HEK293 (cell line): ENCODE data around the gene PRPF19.

Experiments
- CTCF ChIA-PET: fragments of 350-600 bp; formaldehyde crosslinking; extraction: SDS; loops from one replicate; lab custom pipeline; 2021; ENCODE audit warnings: antibody characterized with exemption; lab: Yijun Ruan, JAX
- POLR2A ChIA-PET: fragments of 300-600 bp; formaldehyde crosslinking; extraction: SDS; loops from one replicate; lab custom pipeline; 2020; ENCODE audit warnings: antibody characterized with exemption, inconsistent platforms; lab: Yijun Ruan, JAX
- H3K27ac ChIP-seq: fragments of 200-500 bp; sonication (Bioruptor generic); 2 replicates; pipeline ENCODE4 v1.5.1; 2014; ENCODE audit warnings: low read depth, low read length, control low read depth, inconsistent platforms; ENCODE audit errors: extremely low read depth
- H3K36me3 ChIP-seq, 2 experiments: fragments of 200-500 bp in 1 of 2; sonication (Bioruptor generic) in 1 of 2; 1 replicate in 1 of 2; 2 replicates in 1 of 2; pipeline ENCODE4 v1.5.1; 2014 to 2017; ENCODE audit warnings: inconsistent platforms in 2 of 2, low read length in 2 of 2; ENCODE audit not compliant: control insufficient read depth in 2 of 2, insufficient read depth in 1 of 2
- H3K4me1 ChIP-seq: fragments of 200-500 bp; sonication (Bioruptor generic); 2 replicates; pipeline ENCODE4 v1.5.1; 2014; ENCODE audit warnings: mild to moderate bottlenecking, low read length, inconsistent platforms; ENCODE audit not compliant: control insufficient read depth, insufficient read depth
- H3K4me3 ChIP-seq: 2 replicates; pipeline ENCODE4 v1.5.1; 2011; ENCODE audit warnings: low read depth, mild to moderate bottlenecking, control low read depth, low read length, moderate library complexity
- H3K9me3 ChIP-seq: fragments of 200-500 bp; sonication (Bioruptor generic); 2 replicates; pipeline ENCODE4 v1.5.1; 2014; ENCODE audit warnings: low read depth, low read length, inconsistent platforms; ENCODE audit not compliant: control insufficient read depth, insufficient read depth
- EGR2 ChIP-seq: fragments of 450-650 bp; formaldehyde crosslinking; IDR thresholded peaks from 2 replicates; pipeline ENCODE4 v1.5.1; 2016; ENCODE audit warnings: low read depth, missing biosample characterization, missing genetic modification characterization
- FEZF1 ChIP-seq: fragments of 450-650 bp; formaldehyde crosslinking; IDR thresholded peaks from 2 replicates; pipeline ENCODE4 v1.5.1; 2016; ENCODE audit warnings: missing biosample characterization, missing genetic modification characterization
- KLF10 ChIP-seq: fragments of 450-650 bp; IDR thresholded peaks from 2 replicates; pipeline ENCODE4 v1.5.1; 2018; ENCODE audit warnings: missing biosample characterization, mild to moderate bottlenecking, missing genetic modification characterization
- KLF7 ChIP-seq: fragments of 450-650 bp; formaldehyde crosslinking; IDR thresholded peaks from 2 replicates; pipeline ENCODE4 v1.5.1; 2016; ENCODE audit warnings: missing biosample characterization, missing genetic modification characterization, borderline replicate concordance
- RBAK ChIP-seq: fragments of 450-650 bp; formaldehyde crosslinking; IDR thresholded peaks from 2 replicates; pipeline ENCODE4 v1.5.1; 2016; ENCODE audit warnings: missing biosample characterization, missing genetic modification characterization
- SP7 ChIP-seq: fragments of 450-650 bp; formaldehyde crosslinking; IDR thresholded peaks from 2 replicates; pipeline ENCODE4 v1.5.1; 2016; ENCODE audit warnings: missing biosample characterization, missing genetic modification characterization
- ZBTB20 ChIP-seq: fragments of 450-650 bp; formaldehyde crosslinking; IDR thresholded peaks from 2 replicates; pipeline ENCODE4 v1.5.1; 2016; ENCODE audit warnings: missing biosample characterization, missing genetic modification characterization
- ZBTB8A ChIP-seq: fragments of 450-650 bp; formaldehyde crosslinking; IDR thresholded peaks from 2 replicates; pipeline ENCODE4 v1.5.1; 2016; ENCODE audit warnings: missing biosample characterization, missing genetic modification characterization
- ZFHX2 ChIP-seq: fragments of 450-650 bp; formaldehyde crosslinking; conservative IDR thresholded peaks from 2 replicates; pipeline ENCODE4 v1.5.1; 2016; ENCODE audit warnings: missing biosample characterization, missing genetic modification characterization
- ZFP37 ChIP-seq: fragments of 450-650 bp; formaldehyde crosslinking; IDR thresholded peaks from 2 replicates; pipeline ENCODE4 v1.5.1; 2016; ENCODE audit warnings: missing biosample characterization, missing genetic modification characterization
- ZFP69B ChIP-seq: fragments of 450-650 bp; formaldehyde crosslinking; IDR thresholded peaks from 2 replicates; pipeline ENCODE4 v1.5.1; 2016; ENCODE audit warnings: missing biosample characterization, missing genetic modification characterization
- ZNF114 ChIP-seq: fragments of 450-650 bp; formaldehyde crosslinking; IDR thresholded peaks from 2 replicates; pipeline ENCODE4 v1.5.0; 2017; ENCODE audit warnings: missing biosample characterization, missing genetic modification characterization
- ZNF121 ChIP-seq: fragments of 450-650 bp; formaldehyde crosslinking; IDR thresholded peaks from 2 replicates; pipeline ENCODE4 v1.5.1; 2016; ENCODE audit warnings: missing biosample characterization, missing genetic modification characterization
- ZNF16 ChIP-seq: fragments of 450-650 bp; formaldehyde crosslinking; IDR thresholded peaks from 2 replicates; pipeline ENCODE4 v1.5.1; 2016; ENCODE audit warnings: low read depth, missing biosample characterization, missing genetic modification characterization
- ZNF174 ChIP-seq: fragments of 450-650 bp; formaldehyde crosslinking; IDR thresholded peaks from 2 replicates; pipeline ENCODE4 v1.5.0; 2017; ENCODE audit warnings: missing biosample characterization, mild to moderate bottlenecking, missing genetic modification characterization
- ZNF214 ChIP-seq: fragments of 450-650 bp; formaldehyde crosslinking; IDR thresholded peaks from 2 replicates; pipeline ENCODE4 v1.5.1; 2017; ENCODE audit warnings: missing biosample characterization, mild to moderate bottlenecking, missing genetic modification characterization, borderline replicate concordance
- ZNF239 ChIP-seq: fragments of 450-650 bp; formaldehyde crosslinking; IDR thresholded peaks from 2 replicates; pipeline ENCODE4 v1.5.1; 2016; ENCODE audit warnings: missing biosample characterization, missing genetic modification characterization
- ZNF449 ChIP-seq: fragments of 450-650 bp; formaldehyde crosslinking; IDR thresholded peaks from 2 replicates; pipeline ENCODE4 v1.5.1; 2017; ENCODE audit warnings: missing biosample characterization, mild to moderate bottlenecking, missing genetic modification characterization, moderate library complexity
- ZNF488 ChIP-seq: fragments of 450-650 bp; formaldehyde crosslinking; IDR thresholded peaks from 2 replicates; pipeline ENCODE4 v1.5.1; 2016; ENCODE audit warnings: missing biosample characterization, missing genetic modification characterization
- ZNF561 ChIP-seq: fragments of 450-650 bp; IDR thresholded peaks from 2 replicates; pipeline ENCODE4 v1.5.1; 2018; ENCODE audit warnings: missing biosample characterization, missing genetic modification characterization, borderline replicate concordance
- ZNF580 ChIP-seq: fragments of 450-650 bp; formaldehyde crosslinking; IDR thresholded peaks from 2 replicates; pipeline ENCODE4 v1.5.1; 2016; ENCODE audit warnings: missing biosample characterization, missing genetic modification characterization
- ZNF610 ChIP-seq: fragments of 450-650 bp; formaldehyde crosslinking; IDR thresholded peaks from 2 replicates; pipeline ENCODE4 v1.5.1; 2016; ENCODE audit warnings: missing biosample characterization, missing genetic modification characterization, borderline replicate concordance
- ZNF621 ChIP-seq: fragments of 450-650 bp; formaldehyde crosslinking; IDR thresholded peaks from 2 replicates; pipeline ENCODE4 v1.5.1; 2017; ENCODE audit warnings: missing biosample characterization, missing genetic modification characterization
- ZNF624 ChIP-seq: fragments of 450-650 bp; formaldehyde crosslinking; IDR thresholded peaks from 2 replicates; pipeline ENCODE4 v1.5.1; 2017; ENCODE audit warnings: missing biosample characterization, missing genetic modification characterization
- ZNF629 ChIP-seq: fragments of 450-650 bp; formaldehyde crosslinking; IDR thresholded peaks from 2 replicates; pipeline ENCODE4 v1.5.1; 2017; ENCODE audit warnings: missing biosample characterization, missing genetic modification characterization
- ZNF639 ChIP-seq: fragments of 450-650 bp; formaldehyde crosslinking; IDR thresholded peaks from 2 replicates; pipeline ENCODE4 v1.5.1; 2016; ENCODE audit warnings: missing biosample characterization, missing genetic modification characterization
- ZNF654 ChIP-seq: fragments of 450-650 bp; formaldehyde crosslinking; IDR thresholded peaks from 2 replicates; pipeline ENCODE4 v1.5.1; 2016; ENCODE audit warnings: low read depth, missing biosample characterization, missing genetic modification characterization
- ZNF664 ChIP-seq: fragments of 450-650 bp; formaldehyde crosslinking; IDR thresholded peaks from 2 replicates; pipeline ENCODE4 v1.5.1; 2016; ENCODE audit warnings: missing biosample characterization, missing genetic modification characterization
- ZNF768 ChIP-seq: fragments of 450-650 bp; formaldehyde crosslinking; IDR thresholded peaks from 2 replicates; pipeline ENCODE4 v1.5.1; 2018; ENCODE audit warnings: missing biosample characterization, mild to moderate bottlenecking, missing genetic modification characterization
- ZSCAN30 ChIP-seq: fragments of 450-650 bp; IDR thresholded peaks from 2 replicates; pipeline ENCODE4 v1.5.1; 2018; ENCODE audit warnings: missing biosample characterization, mild to moderate bottlenecking, missing genetic modification characterization, moderate library complexity

PRPF19 gene

GRCh38 chr11:60919320-60919719, 12.9 kb upstream of the PRPF19 start:
- H3K27ac ChIP-seq: no peak overlapping the region
- no peaks in the 10 kb centered on the region for H3K4me1 ChIP-seq
- no peak overlapping the region for H3K4me3 ChIP-seq
- no peaks in the 10 kb centered on the region for H3K9me3 ChIP-seq
- ChIA-PET CTCF (interaction anchor here (0.6 kb wide), 1 partner anchor 215 kb away, joined by 5 read pairs; no protein-coding TSS in a partner anchor), POLR2A (interaction anchor here (1.3 kb wide), 1 partner anchor 14 kb away, joined by 5 read pairs; no protein-coding TSS in a partner anchor)
- peaks cover 0 to 62% of the 10 kb centered on the region in 2 experiments; a peak in 1 of 3 replicates for H3K36me3 ChIP-seq
- TF ChIP-seq ZNF580 (tag by site-specific recombination) (no peak), ZNF16 (tag by site-specific recombination) (no peak), ZFP37 (no peak), ZNF654 (no peak), KLF10 (tag by site-specific recombination) (no peak), ZNF214 (tag by site-specific recombination) (no peak), FEZF1 (tag by site-specific recombination) (no peak), ZNF610 (tag by site-specific recombination) (no peak), ZNF114 (tag by site-specific recombination) (no peak), ZNF621 (tag by site-specific recombination) (no peak), ZFHX2 (tag by site-specific recombination) (no peak), RBAK (tag by site-specific recombination) (no peak), ZNF768 (no peak), ZNF624 (tag by site-specific recombination) (no peak), ZNF121 (tag by site-specific recombination) (no peak), ZNF639 (tag by site-specific recombination) (no peak), EGR2 (no peak), ZBTB8A (tag by site-specific recombination) (no peak)

GRCh38 chr11:60918939-60919265, 12.5 kb upstream of the PRPF19 start:
- Histone ChIP-seq H3K9me3 (no peaks in the 10 kb centered on the region), H3K4me3 (no peak overlapping the region), H3K27ac (no peak overlapping the region), H3K36me3 (peaks cover 0 to 62% of the 10 kb centered on the region in 2 experiments; a peak in 1 of 3 replicates), H3K4me1 (no peaks in the 10 kb centered on the region)
- ChIA-PET POLR2A (interaction anchor here (1.3 kb wide), 1 partner anchor 13 kb away, joined by 5 read pairs; no protein-coding TSS in a partner anchor), CTCF (interaction anchor here (0.6 to 6.2 kb wide), 5 partner anchors 19 to 268 kb away, joined by 3 to 30 read pairs (median 4); no protein-coding TSS in a partner anchor)
- no peak for TF ChIP-seq ZSCAN30 (tag by site-specific recombination)
- TF ChIP-seq ZFP37: 0 out of 2 replicates have a peak, but pooled peaks have one; percentile 17

- peaks cover 0 to 59% of the 10 kb centered on the region in 2 experiments; a peak in 1 of 3 replicates for H3K36me3 ChIP-seq
- no peak overlapping the region for H3K4me3 ChIP-seq
- POLR2A ChIA-PET: interaction anchor here (1.3 kb wide), 1 partner anchor 13 kb away, joined by 5 read pairs; no protein-coding TSS in a partner anchor
- CTCF ChIA-PET: interaction anchor here (0.7 to 6.2 kb wide), 4 partner anchors 19 to 269 kb away, joined by 3 to 30 read pairs (median 4); no protein-coding TSS in a partner anchor
- no peaks in the 10 kb centered on the region for H3K4me1 ChIP-seq
- no peak overlapping the region for H3K27ac ChIP-seq
- H3K9me3 ChIP-seq: no peaks in the 10 kb centered on the region
- TF ChIP-seq ZNF239 (tag by site-specific recombination): no peak
- no peak for TF ChIP-seq ZFP69B (tag by site-specific recombination)
- no peak for TF ChIP-seq KLF7 (tag by site-specific recombination)
- peak; percentile 52 for TF ChIP-seq ZNF629
- no peak for TF ChIP-seq ZNF561
- no peak for TF ChIP-seq ZNF488 (tag by site-specific recombination)
- TF ChIP-seq ZBTB20 (tag by site-specific recombination): no peak
- no peak for TF ChIP-seq ZNF664 (tag by site-specific recombination)
- no peak for TF ChIP-seq ZNF449 (tag by site-specific recombination)
- TF ChIP-seq SP7 (tag by site-specific recombination): no peak
- no peak for TF ChIP-seq ZNF174 (tag by site-specific recombination)
Measured at GRCh38 chr11:60918251-60918938, 12.0 kb upstream of the PRPF19 start.
